Keratinocyte (primary cell): ENCODE measurements around the gene PRSS12.

Source experiments
- EZH2 ChIP-seq: IDR thresholded peaks from one replicate; pipeline ENCODE4 v1.6.1; 2012; ENCODE audit warnings: inconsistent platforms, mild to moderate bottlenecking, low read length, moderate library complexity
- TF ChIP-seq, protein P1 (sequence below), 3 experiments: IDR thresholded peaks in 1 of 3; conservative IDR thresholded peaks in 1 of 3; optimal IDR thresholded peaks in 1 of 3; 2 replicates in 2 of 3; 3 replicates in 1 of 3; pipeline versions ENCODE3 to v1.5.1; 2011; ENCODE audit warnings: low read length in 3 of 3, mild to moderate bottlenecking in 3 of 3, moderate library complexity in 2 of 3, control low read depth in 1 of 3, inconsistent platforms in 1 of 3; ENCODE audit not compliant: insufficient read depth in 2 of 3; ENCODE audit errors: extremely low read depth in 1 of 3

DNA sequence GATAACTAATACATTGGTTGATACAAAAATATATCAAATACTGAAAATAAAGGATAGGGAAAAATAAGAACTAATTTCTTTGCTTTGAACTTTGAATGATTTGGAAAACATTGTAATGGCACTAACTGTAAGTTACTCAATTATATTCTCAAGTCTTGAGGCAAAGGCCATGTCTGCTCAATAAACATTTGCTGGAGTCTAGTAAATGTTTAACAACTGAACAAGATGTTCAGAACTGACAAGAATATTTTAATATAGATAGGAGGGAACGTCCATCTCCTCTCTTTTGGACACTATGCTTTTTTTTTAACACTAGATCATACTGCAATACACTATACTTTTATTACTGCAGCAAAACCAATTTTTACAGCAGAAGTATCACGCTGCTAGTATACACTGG is 76.2 kb downstream of the PRSS12 start:
- TF ChIP-seq, protein P1, sequence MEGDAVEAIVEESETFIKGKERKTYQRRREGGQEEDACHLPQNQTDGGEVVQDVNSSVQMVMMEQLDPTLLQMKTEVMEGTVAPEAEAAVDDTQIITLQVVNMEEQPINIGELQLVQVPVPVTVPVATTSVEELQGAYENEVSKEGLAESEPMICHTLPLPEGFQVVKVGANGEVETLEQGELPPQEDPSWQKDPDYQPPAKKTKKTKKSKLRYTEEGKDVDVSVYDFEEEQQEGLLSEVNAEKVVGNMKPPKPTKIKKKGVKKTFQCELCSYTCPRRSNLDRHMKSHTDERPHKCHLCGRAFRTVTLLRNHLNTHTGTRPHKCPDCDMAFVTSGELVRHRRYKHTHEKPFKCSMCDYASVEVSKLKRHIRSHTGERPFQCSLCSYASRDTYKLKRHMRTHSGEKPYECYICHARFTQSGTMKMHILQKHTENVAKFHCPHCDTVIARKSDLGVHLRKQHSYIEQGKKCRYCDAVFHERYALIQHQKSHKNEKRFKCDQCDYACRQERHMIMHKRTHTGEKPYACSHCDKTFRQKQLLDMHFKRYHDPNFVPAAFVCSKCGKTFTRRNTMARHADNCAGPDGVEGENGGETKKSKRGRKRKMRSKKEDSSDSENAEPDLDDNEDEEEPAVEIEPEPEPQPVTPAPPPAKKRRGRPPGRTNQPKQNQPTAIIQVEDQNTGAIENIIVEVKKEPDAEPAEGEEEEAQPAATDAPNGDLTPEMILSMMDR (optimal IDR thresholded peaks at IDR 0.05 in 1 of 3, IDR thresholded peaks at IDR 0.05 in 1 of 3, conservative IDR thresholded peaks at IDR 0.05 in 1 of 3; ENCODE audit: extremely low read depth in 1 of 3, insufficient read depth in 2 of 3, low read length in 3 of 3) = no peak
- TF ChIP-seq EZH2 = no peak
